CD8-positive, alpha-beta memory T cell (primary cell): ENCODE results near the gene PDPR. TPM values are rescaled to one million over a fixed set of nuclear protein-coding genes. Genes with fewer than 3 reads are reported as not detected.
"Not testable (repeated sequence)": the region's sequence is repeated elsewhere in the genome, so short reads cannot be mapped to it uniquely, and the experiment has no call there.

ENCODE experiments used
- CTCF ChIA-PET: fragments of 350-600 bp; sonication (Branson Sonifier 250); formaldehyde crosslinking; loops from one replicate; lab custom pipeline; 2021; ENCODE audit warnings: antibody characterized with exemption; lab: Charles Lee
- POLR2A ChIA-PET: fragments of 350-600 bp; sonication (Branson Sonifier 250); formaldehyde crosslinking; loops from one replicate; lab custom pipeline; 2021; ENCODE audit warnings: antibody characterized with exemption; lab: Charles Lee
- DNase-seq, 5 donors: peaks; one replicate each; pipeline versions ENCODE4 v3.0.0 to v3.0.0-alpha.2; 2020 to 2022; ENCODE audit warnings: mixed read lengths in 1 of 5
- H3K27ac ChIP-seq: one replicate; pipeline ENCODE4 v1.7.0; 2013; ENCODE audit warnings: low read depth, mild to moderate bottlenecking, low read length, moderate library complexity
- H3K27me3 ChIP-seq: 2 replicates; pipeline ENCODE4 v1.7.0; 2013; ENCODE audit warnings: low read length, mild to moderate bottlenecking; ENCODE audit not compliant: insufficient read depth, poor library complexity, severe bottlenecking
- H3K36me3 ChIP-seq: 2 replicates; pipeline ENCODE4 v1.7.0; 2013; ENCODE audit warnings: mild to moderate bottlenecking, low read length, moderate library complexity; ENCODE audit not compliant: insufficient read depth
- H3K4me1 ChIP-seq: 2 replicates; pipeline ENCODE4 v1.7.0; 2013; ENCODE audit warnings: mild to moderate bottlenecking, low read length, moderate library complexity; ENCODE audit not compliant: insufficient read depth
- H3K4me3 ChIP-seq: 2 replicates; pipeline ENCODE4 v1.7.0; 2013; ENCODE audit warnings: mild to moderate bottlenecking, low read length
- H3K9me3 ChIP-seq: 2 replicates; pipeline ENCODE4 v1.7.0; 2013; ENCODE audit warnings: mild to moderate bottlenecking, low read length
- H3K27ac Mint-ChIP-seq, 8 donors: one replicate each; pipeline ENCODE4 v1.8.0; 2020 to 2021; ENCODE audit warnings: mixed read lengths in 8 of 8, mild to moderate bottlenecking in 6 of 8, inconsistent platforms in 3 of 8, moderate library complexity in 3 of 8
- H3K27me3 Mint-ChIP-seq, 2 donors: one replicate each; pipeline ENCODE4 v1.8.0; 2020 to 2021; ENCODE audit warnings: mixed read lengths in 2 of 2, mild to moderate bottlenecking in 1 of 2, moderate library complexity in 1 of 2
- H3K36me3 Mint-ChIP-seq, 3 donors: one replicate each; pipeline ENCODE4 v1.8.0; 2020 to 2021; ENCODE audit warnings: mixed read lengths in 3 of 3, inconsistent platforms in 1 of 3, mild to moderate bottlenecking in 1 of 3
- H3K4me1 Mint-ChIP-seq, 3 donors: one replicate each; pipeline ENCODE4 v1.8.0; 2020 to 2021; ENCODE audit warnings: mixed read lengths in 3 of 3, inconsistent platforms in 1 of 3, mild to moderate bottlenecking in 1 of 3
- H3K4me3 Mint-ChIP-seq, 7 donors: one replicate each; pipeline ENCODE4 v1.8.0; 2020 to 2021; ENCODE audit warnings: mixed read lengths in 7 of 7, mild to moderate bottlenecking in 6 of 7, moderate library complexity in 4 of 7, inconsistent platforms in 2 of 7
- H3K9me3 Mint-ChIP-seq, 5 donors: one replicate each; pipeline ENCODE4 v1.8.0; 2020 to 2022; ENCODE audit warnings: mixed read lengths in 5 of 5, mild to moderate bottlenecking in 3 of 5, moderate library complexity in 2 of 5, inconsistent platforms in 1 of 5
- polyA plus RNA-seq: library from polyadenylated mRNA; unstranded; fragments of 300-500 nt; fragmentation: Illumina TruSeq; gene quantifications from one replicate; pipeline ENCODE4 v1.2.3, GENCODE V29; 2021
- total RNA-seq, 2 experiments: library from RNA; stranded (reverse); gene quantifications; one replicate each; pipeline ENCODE4 v1.2.3, GENCODE V29; 2021

PDPR gene
- total and polyA plus RNA-seq, 3 experiments from 2014 or later = 11.5 to 21.8 (median 21.1) TPM

- DNase-seq, H3K27ac Mint-ChIP-seq, H3K36me3 Mint-ChIP-seq, H3K27me3 Mint-ChIP-seq, H3K4me3 ChIP-seq, H3K27me3 ChIP-seq, H3K36me3 ChIP-seq, H3K4me3 Mint-ChIP-seq, H3K9me3 ChIP-seq, H3K9me3 Mint-ChIP-seq, H3K4me1 Mint-ChIP-seq, CTCF ChIA-PET, H3K27ac ChIP-seq, H3K4me1 ChIP-seq, POLR2A ChIA-PET: not testable (repeated sequence)
Measured at GRCh38 chr16:70188608-70188915, 74.4 kb downstream of the PDPR start.

- H3K9me3 ChIP-seq, H3K36me3 ChIP-seq, H3K27ac ChIP-seq, H3K4me1 ChIP-seq, DNase-seq, H3K4me1 Mint-ChIP-seq, H3K9me3 Mint-ChIP-seq, H3K36me3 Mint-ChIP-seq, H3K27me3 Mint-ChIP-seq, H3K27me3 ChIP-seq, H3K27ac Mint-ChIP-seq, H3K4me3 ChIP-seq, CTCF ChIA-PET, POLR2A ChIA-PET, H3K4me3 Mint-ChIP-seq: not testable (repeated sequence)
Measured at GRCh38 chr16:70190574-70190973, 76.4 kb downstream of the PDPR start.

DNA sequence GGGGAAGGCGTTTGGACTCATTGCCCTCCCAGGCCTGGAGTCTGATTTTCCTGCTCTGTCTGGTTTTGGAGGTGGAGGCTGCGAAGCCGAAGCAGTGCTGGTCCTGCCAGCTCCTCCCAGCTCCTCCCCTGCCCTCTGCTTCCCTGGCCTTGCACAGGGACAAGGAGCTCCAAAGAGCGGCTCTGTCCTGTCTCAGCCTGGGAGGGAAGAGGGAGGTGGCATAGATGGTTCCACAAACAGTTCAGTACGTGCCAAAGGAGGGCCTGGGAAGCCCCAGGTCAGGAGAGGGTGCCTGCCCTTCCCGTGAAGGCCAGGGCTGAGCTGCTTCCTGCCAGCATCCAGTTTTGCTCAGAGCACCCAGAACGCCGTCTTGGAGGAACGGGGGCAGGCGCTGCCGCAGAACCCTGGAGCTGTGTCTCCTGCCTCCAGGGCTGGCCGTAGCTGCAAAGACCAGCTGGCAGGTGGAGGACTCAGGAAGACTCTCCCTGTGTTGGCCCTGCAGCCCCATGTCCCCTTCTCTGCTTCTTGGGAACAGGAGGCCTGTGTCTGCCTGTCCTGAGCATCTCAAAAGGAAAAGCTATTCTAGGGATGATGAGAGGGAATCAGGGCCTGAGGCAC is 82.7 kb downstream of the PDPR start:
- H3K4me3 Mint-ChIP-seq, H3K27me3 Mint-ChIP-seq, H3K36me3 ChIP-seq, H3K4me3 ChIP-seq, H3K9me3 Mint-ChIP-seq, H3K4me1 ChIP-seq, H3K4me1 Mint-ChIP-seq, DNase-seq, H3K36me3 Mint-ChIP-seq, POLR2A ChIA-PET, H3K27me3 ChIP-seq, H3K27ac ChIP-seq, H3K27ac Mint-ChIP-seq, CTCF ChIA-PET, H3K9me3 ChIP-seq: not testable (repeated sequence)

DNA sequence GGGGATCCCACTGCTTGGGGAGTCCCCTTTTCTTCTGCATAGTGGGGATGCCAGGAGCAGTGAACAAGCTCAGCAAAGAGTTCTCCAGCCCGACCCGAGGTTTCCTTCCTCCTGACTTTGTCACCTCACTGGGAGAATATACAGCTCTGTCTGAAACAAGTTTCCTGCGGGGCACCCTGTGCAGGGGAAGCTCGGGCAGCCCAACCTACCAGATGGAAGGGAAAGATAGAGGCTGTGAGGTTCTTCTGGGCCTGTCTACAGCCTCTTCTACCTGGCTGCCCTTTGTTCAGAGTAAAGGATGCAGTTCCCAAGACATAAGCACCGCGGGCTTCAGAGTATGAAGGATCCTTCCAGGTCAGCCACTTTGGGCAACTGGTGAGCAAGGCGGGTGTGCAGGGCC is 83.5 kb downstream of the PDPR start:
- H3K27me3 Mint-ChIP-seq, H3K9me3 ChIP-seq, H3K36me3 ChIP-seq, H3K4me1 ChIP-seq, H3K4me3 ChIP-seq, H3K27me3 ChIP-seq, H3K27ac ChIP-seq, POLR2A ChIA-PET, H3K9me3 Mint-ChIP-seq, H3K36me3 Mint-ChIP-seq, CTCF ChIA-PET, H3K4me3 Mint-ChIP-seq, DNase-seq, H3K4me1 Mint-ChIP-seq: not testable (repeated sequence)
- H3K27ac Mint-ChIP-seq = peak overlapping the region in 1 of 8 donors; percentile 41

- H3K4me1 ChIP-seq, H3K27ac Mint-ChIP-seq, H3K27ac ChIP-seq, H3K4me3 ChIP-seq, H3K27me3 ChIP-seq, H3K4me3 Mint-ChIP-seq, DNase-seq, POLR2A ChIA-PET, CTCF ChIA-PET, H3K36me3 Mint-ChIP-seq, H3K36me3 ChIP-seq, H3K4me1 Mint-ChIP-seq, H3K9me3 ChIP-seq, H3K27me3 Mint-ChIP-seq, H3K9me3 Mint-ChIP-seq: not testable (repeated sequence)
Measured at GRCh38 chr16:70198230-70198629, 84.1 kb downstream of the PDPR start.

- H3K4me1 Mint-ChIP-seq, H3K36me3 ChIP-seq, H3K4me1 ChIP-seq, H3K9me3 Mint-ChIP-seq, H3K9me3 ChIP-seq, H3K27ac ChIP-seq, DNase-seq, CTCF ChIA-PET, H3K4me3 ChIP-seq, H3K27ac Mint-ChIP-seq, POLR2A ChIA-PET, H3K27me3 Mint-ChIP-seq, H3K36me3 Mint-ChIP-seq, H3K4me3 Mint-ChIP-seq, H3K27me3 ChIP-seq: not testable (repeated sequence)
Measured at GRCh38 chr16:70198666-70199065, 84.5 kb downstream of the PDPR start.

DNA sequence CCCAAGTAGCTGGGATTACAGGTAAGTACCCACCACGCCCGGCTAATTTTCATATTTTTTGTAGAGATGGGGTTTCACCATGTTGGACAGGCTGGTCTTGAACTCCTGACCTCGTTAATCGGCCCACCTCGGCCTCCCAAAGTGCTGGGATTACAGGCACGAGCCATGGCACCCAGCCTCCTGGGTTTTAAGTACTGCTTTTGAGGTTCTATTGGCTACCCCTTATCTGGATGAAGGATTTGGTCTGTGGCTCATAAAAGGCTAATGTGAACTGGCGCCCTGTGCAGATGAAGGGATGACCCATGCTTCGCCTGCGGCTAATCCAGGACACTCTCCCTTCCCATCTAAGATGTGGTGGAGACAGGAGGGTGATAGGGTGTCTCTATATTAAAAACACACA is 85.0 kb downstream of the PDPR start:
- H3K9me3 Mint-ChIP-seq, DNase-seq, H3K36me3 ChIP-seq, H3K27me3 Mint-ChIP-seq, POLR2A ChIA-PET, H3K4me1 ChIP-seq, H3K27ac Mint-ChIP-seq, H3K27ac ChIP-seq, H3K27me3 ChIP-seq, H3K4me3 Mint-ChIP-seq, H3K36me3 Mint-ChIP-seq, H3K9me3 ChIP-seq, H3K4me3 ChIP-seq, CTCF ChIA-PET, H3K4me1 Mint-ChIP-seq: not testable (repeated sequence)

GRCh38 chr16:70200063-70200462 is 85.9 kb downstream of the PDPR start:
- H3K36me3 Mint-ChIP-seq, H3K4me3 Mint-ChIP-seq, H3K9me3 Mint-ChIP-seq, H3K27ac Mint-ChIP-seq, POLR2A ChIA-PET, H3K27ac ChIP-seq, DNase-seq, H3K36me3 ChIP-seq, H3K9me3 ChIP-seq, H3K4me1 Mint-ChIP-seq, H3K27me3 ChIP-seq, H3K4me3 ChIP-seq, CTCF ChIA-PET, H3K27me3 Mint-ChIP-seq, H3K4me1 ChIP-seq: not testable (repeated sequence)

DNA sequence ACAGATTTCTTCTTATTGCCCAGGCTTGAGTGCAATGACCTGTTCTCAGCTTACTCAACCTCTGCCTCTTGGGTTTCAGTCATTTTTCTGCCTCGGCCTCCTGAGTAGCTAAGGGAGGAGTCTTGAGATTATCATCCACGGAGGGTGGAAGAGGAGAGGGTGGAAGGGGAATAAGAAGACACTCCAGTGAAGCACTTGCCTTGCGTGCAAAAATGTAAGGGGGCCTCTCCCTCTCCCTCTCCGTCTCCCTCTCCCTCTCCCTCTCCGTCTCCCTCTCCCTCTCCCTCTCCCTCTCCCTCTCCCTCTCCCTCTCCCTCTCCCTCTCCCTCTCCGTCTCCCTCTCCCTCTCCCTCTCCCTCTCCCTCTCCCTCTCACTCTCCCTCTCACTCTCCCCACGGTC is 89.4 kb downstream of the PDPR start:
- H3K4me3 ChIP-seq, H3K27me3 ChIP-seq, H3K9me3 ChIP-seq, H3K4me1 ChIP-seq, H3K4me1 Mint-ChIP-seq, CTCF ChIA-PET, H3K36me3 ChIP-seq, H3K27me3 Mint-ChIP-seq, H3K27ac Mint-ChIP-seq, H3K9me3 Mint-ChIP-seq, POLR2A ChIA-PET, DNase-seq, H3K27ac ChIP-seq, H3K4me3 Mint-ChIP-seq: not testable (repeated sequence)
- peaks cover 0 to 16% (median 3%) of the 10 kb centered on the region in 3 donors for H3K36me3 Mint-ChIP-seq
